Measurements from ENCODE around the gene RADIL. TPM values are rescaled to one million over a fixed set of nuclear protein-coding genes. Genes with fewer than 3 reads are reported as not detected.

Gene RADIL
- total RNA-seq, 3 donors from 2014 or later (not counting 1 experiment from before 2014, with no cell fraction given) = not detected

- 84% methylated on average over 10 of the region's 10 CpGs for WGBS (ENCODE audit: insufficient coverage)
- TF ChIP-seq CTCF (IDR thresholded peaks at IDR 0.05) = no peak
- Mint-ChIP-seq H3K4me3 (no peak overlapping the region), H3K4me1 (peaks cover 9 to 14% of the 10 kb centered on the region in 2 donors), H3K36me3 (no peaks in the 10 kb centered on the region), H3K27ac (no peak overlapping the region), H3K9me3 (no peaks in the 10 kb centered on the region), H3K27me3 (ENCODE audit: low read depth in 2 of 2) (peaks cover 0 to 18% of the 10 kb centered on the region in 2 donors)
- Histone ChIP-seq H3K36me3 (ENCODE audit: control insufficient read depth, insufficient read depth, low read length) (no peaks in the 10 kb centered on the region), H3K4me3 (ENCODE audit: low read length) (no peak overlapping the region), H3K4me1 (ENCODE audit: control insufficient read depth, insufficient read depth, low read length) (peaks cover 13% of the 10 kb centered on the region), H3K27ac (ENCODE audit: low read length) (no peak overlapping the region), H3K9me3 (ENCODE audit: control insufficient read depth, insufficient read depth, low read length) (no peaks in the 10 kb centered on the region), H3K27me3 (ENCODE audit: control insufficient read depth, insufficient read depth, low read length) (peaks cover 16% of the 10 kb centered on the region)
- DNase-seq (no peak), ATAC-seq (no peak)
- intact Hi-C loops (cut with micrococcal nuclease) = no loop called here
These were observed 648 bp upstream of the RADIL start for GRCh38 chr7:4884164-4884563.

GRCh38 chr7:4883033-4883371 is 514 bp downstream of the RADIL start:
- Mint-ChIP-seq H3K27me3 (ENCODE audit: low read depth in 2 of 2) (peaks cover 0 to 16% of the 10 kb centered on the region in 2 donors), H3K36me3 (no peaks in the 10 kb centered on the region), H3K4me1 (peaks cover 9 to 14% of the 10 kb centered on the region in 2 donors), H3K4me3 (peak overlapping the region; percentile 76), H3K9me3 (no peaks in the 10 kb centered on the region), H3K27ac (no peak overlapping the region)
- no peaks in the 10 kb centered on the region for H3K9me3 ChIP-seq (ENCODE audit: control insufficient read depth, insufficient read depth, low read length)
- H3K4me1 ChIP-seq (ENCODE audit: control insufficient read depth, insufficient read depth, low read length) = peaks cover 13% of the 10 kb centered on the region
- ATAC-seq (no peak), DNase-seq (no peak)
- no peak overlapping the region for H3K27ac ChIP-seq (ENCODE audit: low read length)
- 3% methylated on average over 36 of the region's 36 CpGs for WGBS (ENCODE audit: insufficient coverage)
- H3K4me3 ChIP-seq (ENCODE audit: low read length) = no peak overlapping the region
- H3K36me3 ChIP-seq (ENCODE audit: control insufficient read depth, insufficient read depth, low read length) = no peaks in the 10 kb centered on the region
- peaks cover 16% of the 10 kb centered on the region for H3K27me3 ChIP-seq (ENCODE audit: control insufficient read depth, insufficient read depth, low read length)
- intact Hi-C loops (cut with micrococcal nuclease) = loop anchor here (2.0 kb wide), 1 partner anchor 34 kb away; no protein-coding TSS in a partner anchor
- no peak for TF ChIP-seq CTCF (IDR thresholded peaks at IDR 0.05)

GRCh38 chr7:4882169-4883032 is 1.1 kb downstream of the RADIL start:
- Histone ChIP-seq H3K4me3 (ENCODE audit: low read length) (no peak overlapping the region), H3K27me3 (ENCODE audit: control insufficient read depth, insufficient read depth, low read length) (peaks cover 16% of the 10 kb centered on the region), H3K27ac (ENCODE audit: low read length) (no peak overlapping the region), H3K9me3 (ENCODE audit: control insufficient read depth, insufficient read depth, low read length) (no peaks in the 10 kb centered on the region), H3K4me1 (ENCODE audit: control insufficient read depth, insufficient read depth, low read length) (peaks cover 13% of the 10 kb centered on the region), H3K36me3 (ENCODE audit: control insufficient read depth, insufficient read depth, low read length) (no peaks in the 10 kb centered on the region)
- ATAC-seq (no peak), DNase-seq (peak in 1 of 2 donors; percentile 6)
- peak overlapping the region; percentile 76 for H3K4me3 Mint-ChIP-seq
- H3K27ac Mint-ChIP-seq = no peak overlapping the region
- peaks cover 0 to 16% of the 10 kb centered on the region in 2 donors for H3K27me3 Mint-ChIP-seq (ENCODE audit: low read depth in 2 of 2)
- peaks cover 9 to 14% of the 10 kb centered on the region in 2 donors for H3K4me1 Mint-ChIP-seq
- intact Hi-C loops (cut with micrococcal nuclease) = loop anchor here (2.0 kb wide), 1 partner anchor 34 kb away; no protein-coding TSS in a partner anchor
- no peaks in the 10 kb centered on the region for H3K9me3 Mint-ChIP-seq
- H3K36me3 Mint-ChIP-seq = no peaks in the 10 kb centered on the region
- no peak for TF ChIP-seq CTCF (IDR thresholded peaks at IDR 0.05)
- WGBS (ENCODE audit: insufficient coverage) = 13% methylated on average over 35 of the region's 35 CpGs
